Neural cell (in vitro differentiated cells): ENCODE results near the gene LSM3. TPM values are rescaled to one million over a fixed set of nuclear protein-coding genes. Genes with fewer than 3 reads are reported as not detected.

Source experiments
- H2AFZ ChIP-seq: fragments of 200-600, 300-800 bp; sonication (generic), shearing (Covaris generic); 2 replicates; pipeline ENCODE4 v1.6.0; 2014; ENCODE audit warnings: low read depth, mild to moderate bottlenecking, antibody characterized with exemption, low read length, moderate library complexity
- H3F3A ChIP-seq: fragments of 200-600 bp; shearing (Covaris generic); 2 replicates; pipeline ENCODE4 v1.6.1; 2016; ENCODE audit warnings: mild to moderate bottlenecking, moderate library complexity, mixed read lengths, antibody characterized with exemption, low read length; ENCODE audit not compliant: insufficient read depth, poor library complexity, severe bottlenecking
- H3K27ac ChIP-seq: fragments of 200-600, 300-800 bp; sonication (generic), shearing (Covaris generic); 2 replicates; pipeline ENCODE4 v1.5.1; 2014; ENCODE audit warnings: mild to moderate bottlenecking, low read length, moderate library complexity
- H3K27me3 ChIP-seq: fragments of 300-800, 200-600 bp; sonication (generic), shearing (Covaris generic); 2 replicates; pipeline ENCODE4 v1.6.0; 2014; ENCODE audit warnings: mild to moderate bottlenecking, low read depth, low read length, moderate library complexity; ENCODE audit not compliant: insufficient read depth
- H3K36me3 ChIP-seq: fragments of 300-800, 200-600 bp; sonication (generic), shearing (Covaris generic); 2 replicates; pipeline ENCODE4 v1.5.1; 2014; ENCODE audit warnings: mild to moderate bottlenecking, antibody characterized with exemption, low read length, moderate library complexity; ENCODE audit not compliant: insufficient read depth
- H3K4me2 ChIP-seq: fragments of 300-800, 200-600 bp; sonication (generic), shearing (Covaris generic); 2 replicates; pipeline ENCODE4 v1.6.0; 2014; ENCODE audit warnings: mild to moderate bottlenecking, low read length
- H3K4me3 ChIP-seq: fragments of 300-800, 200-600 bp; sonication (generic), shearing (Covaris generic); 2 replicates; pipeline ENCODE4 v1.5.1; 2014; ENCODE audit warnings: mild to moderate bottlenecking, low read length, moderate library complexity
- H3K79me2 ChIP-seq: fragments of 200-600 bp; shearing (Covaris generic); replicated peaks from 2 replicates; pipeline ENCODE4 v1.6.0; 2014; ENCODE audit warnings: mild to moderate bottlenecking, low read length, moderate library complexity; ENCODE audit not compliant: insufficient read depth
- H3K9ac ChIP-seq: fragments of 300-800, 200-600 bp; sonication (generic), shearing (Covaris generic); 2 replicates; pipeline ENCODE4 v1.6.1; 2016; ENCODE audit warnings: mild to moderate bottlenecking, low read length, mixed read lengths
- H3K9me2 ChIP-seq: fragments of 200-600 bp; shearing (Covaris generic); 2 replicates; pipeline ENCODE4 v1.6.1; 2016; ENCODE audit warnings: mild to moderate bottlenecking, low read length, mixed read lengths; ENCODE audit not compliant: insufficient read depth
- H3K9me3 ChIP-seq: fragments of 200-600, 300-800 bp; sonication (generic), shearing (Covaris generic); 2 replicates; pipeline ENCODE4 v1.6.1; 2016; ENCODE audit warnings: mild to moderate bottlenecking, mixed run types, low read length, moderate library complexity, mixed read lengths
- H4K20me1 ChIP-seq: fragments of 200-600 bp; shearing (Covaris generic); 2 replicates; pipeline ENCODE4 v1.6.1; 2016; ENCODE audit warnings: mild to moderate bottlenecking, mixed run types; ENCODE audit not compliant: insufficient read depth
- EP300 ChIP-seq: fragments of 450-650 bp; conservative IDR thresholded peaks from 2 replicates; pipeline ENCODE4 v1.6.1; 2014; ENCODE audit warnings: antibody characterized with exemption, mild to moderate bottlenecking, moderate library complexity; ENCODE audit not compliant: poor library complexity, severe bottlenecking
- EZH2 ChIP-seq: fragments of 200-600, 300-800 bp; shearing (Covaris generic), sonication (generic); IDR thresholded peaks from 2 replicates; pipeline ENCODE4 v1.6.1; 2014; ENCODE audit warnings: antibody characterized with exemption, low read length, borderline replicate concordance, mild to moderate bottlenecking; ENCODE audit not compliant: insufficient read depth, poor library complexity, severe bottlenecking
- MXI1 ChIP-seq: fragments of 450-650 bp; conservative IDR thresholded peaks from 2 replicates; pipeline ENCODE4 v1.6.1; 2014; ENCODE audit warnings: antibody characterized with exemption, mild to moderate bottlenecking; ENCODE audit not compliant: poor library complexity, severe bottlenecking
- POLR2AphosphoS5 ChIP-seq: IDR thresholded peaks from 2 replicates; pipeline ENCODE4 v1.6.1; 2012
- RAD21 ChIP-seq: fragments of 450-650 bp; conservative IDR thresholded peaks from 2 replicates; pipeline ENCODE4 v1.6.1; 2014; ENCODE audit warnings: antibody characterized with exemption, mild to moderate bottlenecking, moderate library complexity
- SMC3 ChIP-seq: fragments of 450-650 bp; conservative IDR thresholded peaks from 2 replicates; pipeline ENCODE4 v1.6.1; 2014; ENCODE audit warnings: antibody characterized with exemption, mild to moderate bottlenecking, moderate library complexity; ENCODE audit not compliant: poor library complexity
- TAF1 ChIP-seq: IDR thresholded peaks from 2 replicates; pipeline ENCODE4 v1.6.1; 2012; ENCODE audit warnings: low read depth
- polyA plus RNA-seq: library from polyadenylated mRNA; depleted of rRNA; stranded (reverse); fragments of >200 nt; gene quantifications from 2 replicates; pipeline ENCODE4 v1.2.3, GENCODE V29; 2014
- TF ChIP-seq, protein P1 (sequence below): IDR thresholded peaks from 2 replicates; pipeline ENCODE4 v1.6.1; 2012; ENCODE audit warnings: borderline replicate concordance
- TF ChIP-seq, protein P2 (sequence below): fragments of 450-650 bp; IDR thresholded peaks from 2 replicates; pipeline ENCODE4 v1.5.1; 2014; ENCODE audit warnings: antibody characterized with exemption, mild to moderate bottlenecking, moderate library complexity; ENCODE audit not compliant: poor library complexity, severe bottlenecking

Gene LSM3
- polyA plus RNA-seq, 1 donor from 2014 or later: 29.6 TPM

DNA sequence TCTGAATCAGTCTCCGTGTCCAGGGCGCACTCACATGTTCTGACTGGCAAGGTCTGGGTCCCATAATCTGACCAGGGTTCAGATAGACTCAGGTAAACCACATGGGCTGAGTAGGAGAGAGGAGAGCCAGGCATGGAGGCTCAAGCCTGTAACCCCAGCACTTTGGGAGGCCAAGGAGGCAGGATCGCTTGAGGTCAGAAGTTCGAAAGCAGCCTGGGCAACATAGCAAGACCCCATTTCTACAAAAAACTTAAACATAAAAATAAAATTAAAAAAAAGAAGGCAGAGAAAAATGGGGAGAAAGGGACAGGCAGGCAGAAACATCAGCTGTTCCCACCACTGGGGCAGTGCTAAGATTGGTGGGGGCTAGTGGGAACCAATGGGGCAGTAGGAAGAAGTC is 48.4 kb upstream of the LSM3 start:
- Histone ChIP-seq H3K9me3 (no peaks in the 10 kb centered on the region), H3K9me2 (no peaks in the 10 kb centered on the region), H4K20me1 (no peaks in the 10 kb centered on the region), H2AFZ (no peak overlapping the region), H3K4me3 (no peak overlapping the region), H3K9ac (no peak overlapping the region), H3K36me3 (peaks cover 9% of the 10 kb centered on the region), H3K79me2 (peaks cover 37% of the 10 kb centered on the region), H3K4me2 (no peak overlapping the region), H3F3A (no peaks in the 10 kb centered on the region), H3K27ac (no peak overlapping the region), H3K27me3 (no peaks in the 10 kb centered on the region)
- TF ChIP-seq, protein P1, sequence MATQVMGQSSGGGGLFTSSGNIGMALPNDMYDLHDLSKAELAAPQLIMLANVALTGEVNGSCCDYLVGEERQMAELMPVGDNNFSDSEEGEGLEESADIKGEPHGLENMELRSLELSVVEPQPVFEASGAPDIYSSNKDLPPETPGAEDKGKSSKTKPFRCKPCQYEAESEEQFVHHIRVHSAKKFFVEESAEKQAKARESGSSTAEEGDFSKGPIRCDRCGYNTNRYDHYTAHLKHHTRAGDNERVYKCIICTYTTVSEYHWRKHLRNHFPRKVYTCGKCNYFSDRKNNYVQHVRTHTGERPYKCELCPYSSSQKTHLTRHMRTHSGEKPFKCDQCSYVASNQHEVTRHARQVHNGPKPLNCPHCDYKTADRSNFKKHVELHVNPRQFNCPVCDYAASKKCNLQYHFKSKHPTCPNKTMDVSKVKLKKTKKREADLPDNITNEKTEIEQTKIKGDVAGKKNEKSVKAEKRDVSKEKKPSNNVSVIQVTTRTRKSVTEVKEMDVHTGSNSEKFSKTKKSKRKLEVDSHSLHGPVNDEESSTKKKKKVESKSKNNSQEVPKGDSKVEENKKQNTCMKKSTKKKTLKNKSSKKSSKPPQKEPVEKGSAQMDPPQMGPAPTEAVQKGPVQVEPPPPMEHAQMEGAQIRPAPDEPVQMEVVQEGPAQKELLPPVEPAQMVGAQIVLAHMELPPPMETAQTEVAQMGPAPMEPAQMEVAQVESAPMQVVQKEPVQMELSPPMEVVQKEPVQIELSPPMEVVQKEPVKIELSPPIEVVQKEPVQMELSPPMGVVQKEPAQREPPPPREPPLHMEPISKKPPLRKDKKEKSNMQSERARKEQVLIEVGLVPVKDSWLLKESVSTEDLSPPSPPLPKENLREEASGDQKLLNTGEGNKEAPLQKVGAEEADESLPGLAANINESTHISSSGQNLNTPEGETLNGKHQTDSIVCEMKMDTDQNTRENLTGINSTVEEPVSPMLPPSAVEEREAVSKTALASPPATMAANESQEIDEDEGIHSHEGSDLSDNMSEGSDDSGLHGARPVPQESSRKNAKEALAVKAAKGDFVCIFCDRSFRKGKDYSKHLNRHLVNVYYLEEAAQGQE: no peak
- TF ChIP-seq MXI1: no peak
- TF ChIP-seq SMC3: no peak
- no peak for TF ChIP-seq TAF1
- TF ChIP-seq POLR2AphosphoS5: no peak
- TF ChIP-seq EP300: no peak
- TF ChIP-seq RAD21: no peak
- TF ChIP-seq, protein P2, sequence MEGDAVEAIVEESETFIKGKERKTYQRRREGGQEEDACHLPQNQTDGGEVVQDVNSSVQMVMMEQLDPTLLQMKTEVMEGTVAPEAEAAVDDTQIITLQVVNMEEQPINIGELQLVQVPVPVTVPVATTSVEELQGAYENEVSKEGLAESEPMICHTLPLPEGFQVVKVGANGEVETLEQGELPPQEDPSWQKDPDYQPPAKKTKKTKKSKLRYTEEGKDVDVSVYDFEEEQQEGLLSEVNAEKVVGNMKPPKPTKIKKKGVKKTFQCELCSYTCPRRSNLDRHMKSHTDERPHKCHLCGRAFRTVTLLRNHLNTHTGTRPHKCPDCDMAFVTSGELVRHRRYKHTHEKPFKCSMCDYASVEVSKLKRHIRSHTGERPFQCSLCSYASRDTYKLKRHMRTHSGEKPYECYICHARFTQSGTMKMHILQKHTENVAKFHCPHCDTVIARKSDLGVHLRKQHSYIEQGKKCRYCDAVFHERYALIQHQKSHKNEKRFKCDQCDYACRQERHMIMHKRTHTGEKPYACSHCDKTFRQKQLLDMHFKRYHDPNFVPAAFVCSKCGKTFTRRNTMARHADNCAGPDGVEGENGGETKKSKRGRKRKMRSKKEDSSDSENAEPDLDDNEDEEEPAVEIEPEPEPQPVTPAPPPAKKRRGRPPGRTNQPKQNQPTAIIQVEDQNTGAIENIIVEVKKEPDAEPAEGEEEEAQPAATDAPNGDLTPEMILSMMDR: no peak
- TF ChIP-seq EZH2: no peak

DNA sequence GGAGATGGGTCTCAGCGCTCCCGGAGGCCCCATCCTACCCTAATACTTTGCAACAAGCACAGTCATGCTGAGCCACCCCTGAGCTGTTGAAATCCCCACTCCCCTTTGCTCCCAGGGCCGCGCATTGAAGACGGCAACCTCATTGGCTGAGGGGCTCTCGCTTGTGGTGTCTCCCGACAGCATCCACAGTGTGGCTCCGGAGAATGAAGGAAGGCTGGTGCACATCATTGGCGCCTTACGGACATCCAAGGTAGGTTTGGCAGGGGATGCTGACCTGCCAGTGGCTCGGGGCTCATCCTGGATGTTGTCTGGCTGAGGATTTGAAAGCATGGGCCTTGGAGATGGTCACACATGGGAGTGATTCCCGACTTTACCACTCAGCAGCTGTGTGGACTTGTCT is 47.9 kb upstream of the LSM3 start:
- Histone ChIP-seq H3K27ac (no peak overlapping the region), H2AFZ (no peak overlapping the region), H3K4me2 (no peak overlapping the region), H3K9me2 (no peaks in the 10 kb centered on the region), H3K27me3 (no peaks in the 10 kb centered on the region), H4K20me1 (no peaks in the 10 kb centered on the region), H3K9me3 (no peaks in the 10 kb centered on the region), H3K36me3 (peaks cover 9% of the 10 kb centered on the region), H3K4me3 (no peak overlapping the region), H3K9ac (no peak overlapping the region), H3F3A (no peaks in the 10 kb centered on the region), H3K79me2 (peaks cover 32% of the 10 kb centered on the region)
- TF ChIP-seq SMC3 (no peak), MXI1 (no peak)
- TF ChIP-seq, protein P2: no peak
